ENCODE measurements around the gene PTPN4.
"Not testable (repeated sequence)": the region's sequence is repeated elsewhere in the genome, so short reads cannot be mapped to it uniquely, and the experiment has no call there.

DNA sequence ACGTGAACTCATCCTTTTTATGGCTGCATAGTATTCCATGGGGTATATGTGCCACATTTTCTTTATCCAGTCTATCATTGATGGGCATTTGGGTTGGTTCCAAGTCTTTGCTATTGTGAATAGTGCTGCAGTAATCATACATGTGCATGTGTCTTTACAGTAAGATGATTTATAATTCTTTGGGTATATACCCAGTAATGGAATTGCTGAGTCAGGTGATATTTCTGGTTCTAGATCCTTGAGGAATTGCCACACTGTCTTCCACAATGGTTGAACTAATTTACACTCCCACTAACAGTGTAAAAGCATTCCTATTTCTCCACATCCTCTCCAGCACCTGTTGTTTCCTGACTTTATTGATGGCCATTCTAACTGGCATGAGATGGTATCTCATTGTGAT lies 262.8 kb downstream of the PTPN4 start:
- TF ChIP-seq, protein P1, sequence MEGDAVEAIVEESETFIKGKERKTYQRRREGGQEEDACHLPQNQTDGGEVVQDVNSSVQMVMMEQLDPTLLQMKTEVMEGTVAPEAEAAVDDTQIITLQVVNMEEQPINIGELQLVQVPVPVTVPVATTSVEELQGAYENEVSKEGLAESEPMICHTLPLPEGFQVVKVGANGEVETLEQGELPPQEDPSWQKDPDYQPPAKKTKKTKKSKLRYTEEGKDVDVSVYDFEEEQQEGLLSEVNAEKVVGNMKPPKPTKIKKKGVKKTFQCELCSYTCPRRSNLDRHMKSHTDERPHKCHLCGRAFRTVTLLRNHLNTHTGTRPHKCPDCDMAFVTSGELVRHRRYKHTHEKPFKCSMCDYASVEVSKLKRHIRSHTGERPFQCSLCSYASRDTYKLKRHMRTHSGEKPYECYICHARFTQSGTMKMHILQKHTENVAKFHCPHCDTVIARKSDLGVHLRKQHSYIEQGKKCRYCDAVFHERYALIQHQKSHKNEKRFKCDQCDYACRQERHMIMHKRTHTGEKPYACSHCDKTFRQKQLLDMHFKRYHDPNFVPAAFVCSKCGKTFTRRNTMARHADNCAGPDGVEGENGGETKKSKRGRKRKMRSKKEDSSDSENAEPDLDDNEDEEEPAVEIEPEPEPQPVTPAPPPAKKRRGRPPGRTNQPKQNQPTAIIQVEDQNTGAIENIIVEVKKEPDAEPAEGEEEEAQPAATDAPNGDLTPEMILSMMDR (conservative IDR thresholded peaks at IDR 0.05 in 1 of 2, IDR thresholded peaks at IDR 0.05 in 1 of 2; ENCODE audit: low read depth in 1 of 2, low read length in 2 of 2): not testable (repeated sequence)
- TF ChIP-seq EZH2 (IDR thresholded peaks at IDR 0.05; ENCODE audit: low read length, missing control alignments): not testable (repeated sequence)
